NCI-H345 (cell line): ENCODE results near the gene CERS6.
A peak's percentile ranks its signal among the peaks of the same experiment; 100 is the strongest.
"Not testable (repeated sequence)": the region's sequence is repeated elsewhere in the genome, so short reads cannot be mapped to it uniquely, and the experiment has no call there.

Experiments
- DNase-seq: peaks from one replicate; lab custom pipeline; 2025; lab: John Stamatoyannopoulos, UW

Gene CERS6

DNA sequence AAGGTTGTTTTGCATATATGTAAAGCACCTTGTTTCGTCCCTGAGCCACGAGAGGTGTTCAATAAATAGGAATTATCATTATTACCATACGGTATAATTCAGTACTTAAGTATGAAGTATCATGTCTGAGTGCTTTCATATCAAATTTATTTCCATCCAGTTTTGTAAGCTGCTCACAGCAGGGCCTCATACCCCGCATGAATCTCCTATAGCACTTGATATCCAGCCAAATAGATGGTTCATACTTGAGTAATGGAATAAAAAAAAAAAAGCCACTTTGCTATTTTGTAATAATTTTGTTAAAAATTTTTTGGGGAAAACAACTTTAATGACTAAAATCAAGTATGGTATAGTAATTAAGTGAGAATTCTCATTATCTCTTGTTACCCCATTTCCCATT lies 185.6 kb downstream of the CERS6 start:
- no peak for DNase-seq

DNA sequence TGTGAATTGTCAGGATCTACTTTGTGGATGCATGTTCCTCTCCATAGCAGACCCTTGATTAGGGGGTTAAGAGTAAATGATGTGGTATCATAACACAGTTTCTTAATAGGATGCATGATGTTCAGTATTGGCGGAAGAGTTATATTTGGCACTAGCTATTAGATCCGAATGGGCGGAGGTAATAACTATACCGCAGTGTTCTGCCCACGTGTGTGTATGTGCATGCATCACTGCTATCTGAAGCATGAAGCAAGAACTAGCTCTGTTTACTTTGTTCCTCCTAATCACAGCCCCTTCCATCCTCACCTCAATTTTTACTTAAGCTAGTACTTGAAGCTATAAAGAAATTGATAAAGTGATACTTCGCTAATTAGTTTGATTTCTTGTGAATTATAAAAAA lies 186.8 kb downstream of the CERS6 start:
- peak; percentile 5 for DNase-seq

DNA sequence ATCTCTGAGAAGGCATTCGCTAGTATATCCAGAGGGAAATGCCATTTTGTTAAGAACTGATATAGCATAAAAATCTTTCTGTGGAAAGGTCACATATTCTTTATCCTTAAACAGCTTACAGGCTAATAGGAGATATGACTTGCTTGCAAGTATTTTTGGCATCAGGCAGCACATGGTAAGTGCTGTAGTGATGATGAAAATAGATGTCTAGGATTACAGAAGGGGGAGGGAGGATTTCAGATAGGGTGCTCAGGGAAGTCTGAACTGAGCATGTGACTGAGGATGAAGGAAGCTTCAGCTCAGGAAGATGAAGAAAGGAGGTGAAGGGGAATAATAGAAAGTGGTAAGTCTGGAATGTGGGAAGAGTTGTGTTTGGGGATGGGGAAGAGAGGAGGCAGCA lies 187.9 kb downstream of the CERS6 start:
- no peak for DNase-seq

DNA sequence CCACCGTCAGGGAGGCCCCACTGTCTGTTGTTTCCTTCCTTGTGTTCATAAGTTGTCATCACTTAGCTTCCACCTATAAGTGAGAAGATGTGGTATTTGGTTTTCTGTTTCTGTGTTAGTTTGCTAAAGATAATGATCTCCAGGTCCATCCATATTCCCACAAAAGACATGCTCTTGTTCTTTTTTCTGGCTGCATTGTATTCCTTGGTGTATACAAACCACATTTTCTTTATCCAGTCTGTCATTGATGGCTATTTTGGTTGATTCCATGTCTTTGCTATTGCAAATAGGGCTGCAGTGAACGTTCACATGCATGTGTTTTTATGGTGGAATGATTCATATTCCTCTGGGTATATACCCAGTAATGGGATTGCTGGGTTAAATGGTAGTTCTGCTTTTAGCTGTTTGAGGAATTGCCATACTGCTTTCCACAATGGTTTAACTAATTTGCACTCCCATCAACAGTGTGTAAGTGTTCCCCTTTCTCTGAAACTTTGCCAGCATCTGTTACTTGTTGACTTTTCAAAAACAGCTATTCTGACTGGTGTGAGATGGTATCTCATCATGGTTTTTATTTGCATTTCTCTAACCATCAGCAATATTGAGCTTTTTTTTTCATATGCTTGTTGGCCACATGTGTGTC lies 189.7 kb downstream of the CERS6 start:
- no peak for DNase-seq

DNA sequence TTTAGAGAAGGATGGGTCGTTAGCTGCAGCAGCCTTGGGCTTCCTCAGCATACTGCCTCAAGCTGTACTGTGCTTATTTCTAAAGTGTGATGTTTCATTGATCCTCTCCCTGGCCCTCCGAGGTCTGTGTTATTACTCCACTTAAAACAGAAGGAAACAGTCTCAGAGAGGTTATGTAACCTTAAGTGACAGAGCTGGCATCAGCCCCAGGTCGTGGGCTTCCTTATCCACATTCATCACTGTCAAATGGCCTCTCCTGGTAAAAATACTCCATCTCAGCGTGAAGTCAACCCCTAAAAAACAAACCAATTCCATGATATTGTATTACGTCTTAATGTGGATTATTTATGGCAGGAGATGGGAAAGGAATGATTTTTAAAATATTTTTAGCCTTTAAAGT lies 193.0 kb downstream of the CERS6 start:
- DNase-seq, result no peak

DNA sequence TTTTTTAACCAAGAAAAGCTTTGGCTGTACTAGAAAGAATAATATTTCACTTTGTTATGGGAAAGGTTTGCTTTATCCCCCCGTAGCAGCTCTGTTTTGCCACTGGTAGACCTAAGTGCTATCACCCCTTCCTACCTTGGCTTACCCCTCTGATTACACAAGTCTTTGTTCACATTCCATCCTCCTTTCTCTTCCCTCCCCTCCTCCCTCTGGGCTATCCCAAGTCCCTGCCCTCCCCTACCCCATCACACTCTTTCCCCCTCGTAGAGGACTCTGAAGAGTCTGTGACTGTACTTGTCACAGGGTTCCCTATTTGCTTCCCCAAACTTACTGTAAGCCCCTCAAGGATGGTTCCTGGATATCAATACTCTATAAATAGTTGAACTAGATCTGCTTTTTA lies 193.5 kb downstream of the CERS6 start:
- no peak for DNase-seq

DNA sequence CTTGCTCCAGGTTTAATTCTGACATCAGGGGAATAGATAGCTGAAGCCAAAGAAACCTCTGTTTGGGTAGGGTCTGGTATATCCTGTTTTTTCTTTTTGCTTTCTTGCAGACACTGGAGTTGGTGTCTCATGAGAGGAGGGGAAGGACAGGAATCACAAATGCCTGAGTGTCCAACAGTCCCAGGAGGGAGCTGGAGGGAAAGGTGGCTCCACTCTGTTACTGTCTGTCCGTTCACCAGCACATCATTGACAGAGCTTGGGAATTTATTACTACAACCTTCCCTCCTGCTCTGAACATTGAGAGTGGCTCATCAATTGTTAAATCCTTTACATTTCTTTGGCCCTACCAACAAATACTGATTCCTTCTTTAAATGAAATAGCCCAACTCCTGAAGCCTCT lies 194.1 kb downstream of the CERS6 start:
- DNase-seq, result no peak

DNA sequence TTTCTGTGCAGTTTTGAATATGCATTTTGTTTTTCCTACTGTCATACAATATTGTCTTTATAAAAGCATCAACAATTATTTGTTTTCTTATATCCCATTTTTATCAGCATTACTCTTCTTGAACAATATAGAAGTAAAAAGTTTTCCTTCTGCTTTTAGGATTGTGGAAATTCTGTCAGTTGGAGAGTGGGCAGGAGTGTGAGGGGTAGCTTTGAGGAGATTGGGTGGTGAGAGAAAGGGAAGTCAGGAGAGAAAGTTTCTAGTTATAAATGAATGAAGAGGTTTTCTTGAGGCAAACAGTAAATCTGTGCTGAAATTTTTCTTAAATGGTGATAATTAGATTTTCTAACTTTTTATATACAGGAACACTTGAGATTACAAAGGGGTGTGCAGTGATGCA lies 194.7 kb downstream of the CERS6 start:
- DNase-seq, result no peak

DNA sequence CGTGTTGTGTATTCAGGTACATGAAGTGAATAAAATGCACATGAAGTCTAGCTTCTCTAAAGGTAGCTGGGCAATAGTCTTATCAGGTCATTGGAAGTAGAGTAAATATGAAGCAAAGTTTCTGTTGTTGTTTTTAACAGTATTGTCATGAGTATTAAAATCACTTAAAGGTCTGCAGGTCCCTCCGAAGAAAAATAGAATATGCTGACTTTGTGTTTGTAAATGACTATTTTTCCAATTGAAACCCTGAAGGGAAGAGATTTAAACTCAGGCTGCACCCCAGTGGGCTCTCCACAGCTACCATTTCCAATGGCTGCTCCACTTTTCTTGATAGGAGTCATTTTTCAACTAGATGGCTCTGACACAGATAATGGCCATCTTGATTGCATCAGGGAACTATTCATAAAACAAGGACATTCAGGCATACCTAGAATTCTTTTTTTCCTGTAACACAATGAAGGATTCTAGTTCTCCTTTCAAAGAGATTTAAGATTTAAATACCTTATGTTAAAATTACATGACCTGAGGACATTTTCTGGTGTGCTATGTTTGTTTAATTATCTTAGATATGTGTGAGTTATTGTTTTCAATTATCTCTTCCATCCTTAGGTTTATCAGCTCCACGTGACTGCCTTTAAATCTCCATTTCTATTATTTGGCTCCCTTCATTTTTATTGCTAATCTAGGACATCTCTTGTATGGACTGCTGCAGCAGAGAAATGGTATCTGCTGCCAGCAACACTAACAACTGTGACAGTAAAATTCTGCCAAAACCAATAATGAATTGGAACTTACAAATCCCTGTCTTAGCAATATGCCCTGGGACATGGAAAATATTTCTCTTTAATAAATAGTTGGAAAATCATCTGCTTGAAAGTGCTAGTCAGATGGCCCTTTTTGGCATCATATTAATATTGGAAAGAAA lies 197.2 kb downstream of the CERS6 start:
- no peak for DNase-seq

DNA sequence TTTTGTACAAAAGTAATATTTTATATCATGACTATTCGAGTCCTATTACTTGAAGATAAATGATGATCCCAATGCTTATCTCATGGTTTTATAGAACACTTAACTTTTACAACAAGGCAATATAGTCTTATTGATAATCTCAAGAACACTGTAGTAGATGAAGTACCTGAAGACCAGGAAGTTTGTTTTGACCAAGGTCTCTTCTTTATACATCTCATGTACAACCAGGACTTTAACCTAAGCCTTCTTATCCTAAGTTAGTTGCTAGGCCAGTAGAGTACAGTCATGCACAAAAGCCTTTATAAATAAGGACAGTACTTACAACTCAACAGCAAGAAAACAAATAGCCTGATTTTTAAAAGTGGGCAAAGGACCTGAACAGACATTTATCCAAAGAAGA lies 198.6 kb downstream of the CERS6 start:
- no peak for DNase-seq

DNA sequence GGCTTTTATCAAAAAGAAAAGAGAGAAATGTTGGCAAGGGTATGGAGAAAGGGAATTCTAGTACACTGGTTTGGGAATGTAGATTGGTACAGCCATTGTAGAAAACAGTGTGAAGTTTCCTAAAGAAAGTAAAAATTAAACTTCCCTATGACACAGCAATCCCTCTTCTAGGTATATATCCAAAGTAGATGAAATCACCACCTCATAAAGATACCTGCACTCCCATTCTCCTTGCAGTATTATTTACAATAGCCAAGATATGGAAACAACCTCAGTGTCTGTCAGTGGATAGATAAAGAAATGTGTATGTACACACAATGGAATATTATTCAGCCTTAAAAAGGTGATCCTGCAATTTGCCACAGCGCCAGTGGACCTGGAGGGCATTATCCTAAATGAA lies 199.1 kb downstream of the CERS6 start:
- DNase-seq, result no peak

DNA sequence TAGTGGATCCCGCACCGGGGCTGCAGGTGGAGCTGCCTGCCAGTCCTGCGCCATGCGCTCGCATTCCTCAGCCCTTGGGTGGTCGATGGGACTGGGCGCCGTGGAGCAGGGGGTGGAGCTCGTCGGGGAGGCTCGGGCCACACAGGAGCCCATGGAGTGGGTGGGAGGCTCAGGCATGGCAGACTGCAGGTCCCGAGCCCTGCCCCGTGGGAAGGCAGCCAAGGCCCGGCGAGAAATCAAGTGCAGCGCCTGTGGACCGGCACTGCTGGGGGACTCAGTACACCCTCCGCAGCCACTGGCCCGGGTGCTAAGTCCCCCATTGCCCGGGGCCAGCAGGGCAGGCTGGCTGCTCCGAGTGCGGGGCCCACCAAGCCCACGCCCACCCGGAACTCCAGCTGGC lies 201.3 kb downstream of the CERS6 start:
- not testable (repeated sequence) for DNase-seq

DNA sequence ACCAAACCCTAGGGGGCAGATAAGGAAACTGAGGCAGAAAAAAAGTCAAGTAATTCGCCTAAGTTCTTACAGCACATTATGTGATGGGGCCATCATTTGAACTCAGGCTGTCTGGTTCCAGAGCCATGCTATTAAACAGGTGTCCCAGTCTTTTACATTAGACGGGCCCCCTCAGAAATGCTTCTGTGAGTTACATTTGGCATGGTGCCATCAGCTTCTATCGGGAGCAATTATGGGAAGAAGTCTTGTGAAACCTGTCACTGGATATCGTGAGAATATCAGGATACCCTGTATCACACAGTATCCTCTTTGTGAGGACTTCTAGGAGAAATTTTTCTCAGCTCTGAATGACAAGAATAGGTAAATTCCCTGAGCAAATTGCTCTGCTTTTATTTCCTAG lies 202.6 kb downstream of the CERS6 start:
- peak; percentile 3 for DNase-seq

DNA sequence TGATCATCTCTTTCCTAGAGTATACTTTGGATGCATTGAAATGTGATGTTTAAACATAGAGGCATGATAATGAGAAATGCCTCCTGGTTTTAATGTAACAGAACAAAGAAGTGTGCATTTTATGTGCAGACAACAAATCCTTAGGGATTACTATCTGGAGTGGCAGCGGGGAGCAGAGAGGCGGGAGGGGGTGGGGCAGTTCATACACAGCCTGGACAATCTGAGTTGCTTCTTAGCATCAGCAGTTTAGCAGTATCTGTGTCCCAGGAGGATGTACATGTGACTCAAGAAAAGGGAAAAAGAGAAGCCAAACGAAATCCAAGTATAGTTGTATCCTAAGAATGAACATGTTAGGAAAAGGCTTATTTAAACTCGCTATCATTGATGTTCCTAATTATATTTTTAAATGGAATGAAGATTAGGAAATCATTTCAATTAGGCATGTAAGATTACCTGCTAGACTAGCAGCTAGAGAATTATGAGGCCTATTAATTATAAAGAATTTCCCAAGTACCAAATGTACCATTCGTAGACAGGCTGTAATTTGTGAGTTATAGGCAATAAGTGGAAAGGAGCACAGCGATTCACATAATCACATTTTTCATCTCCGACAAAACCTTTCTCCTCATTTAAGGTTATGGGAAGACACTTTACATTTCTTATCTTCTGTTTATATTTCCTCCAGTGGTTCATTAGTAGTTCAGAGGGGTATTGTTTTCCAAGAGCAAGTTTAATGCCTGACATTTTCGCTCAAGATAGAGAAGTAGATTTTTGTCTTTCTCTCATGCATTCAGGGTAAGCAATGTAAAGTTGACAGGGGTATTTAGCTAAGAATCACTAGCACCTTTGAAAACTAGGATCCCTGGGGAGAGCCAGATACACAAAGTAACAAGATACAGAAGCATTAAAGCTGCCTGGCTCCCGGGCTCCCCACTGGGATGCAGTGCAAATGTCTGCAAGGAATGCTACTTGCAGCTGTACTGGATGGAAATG lies 205.1 kb downstream of the CERS6 start:
- DNase-seq, result peak; percentile 84

DNA sequence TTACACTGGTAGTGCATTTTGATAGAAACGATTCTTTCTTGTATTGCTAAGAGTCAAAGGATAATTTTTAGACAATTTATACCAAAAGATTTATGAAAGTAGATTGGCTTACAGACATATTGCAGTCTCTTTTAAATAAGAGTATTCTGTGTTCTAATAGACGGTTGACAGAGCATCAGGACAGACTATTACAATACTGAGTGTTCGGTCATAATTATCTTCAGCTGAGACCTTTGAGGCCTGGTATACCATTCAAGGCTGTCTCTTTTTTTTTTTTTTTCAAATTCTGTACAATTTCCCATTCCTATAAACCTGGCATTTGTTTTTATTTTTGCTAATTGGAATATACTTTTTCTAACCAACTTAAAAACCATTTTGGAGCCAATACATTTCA lies 205.8 kb downstream of the CERS6 start:
- DNase-seq, result no peak

DNA sequence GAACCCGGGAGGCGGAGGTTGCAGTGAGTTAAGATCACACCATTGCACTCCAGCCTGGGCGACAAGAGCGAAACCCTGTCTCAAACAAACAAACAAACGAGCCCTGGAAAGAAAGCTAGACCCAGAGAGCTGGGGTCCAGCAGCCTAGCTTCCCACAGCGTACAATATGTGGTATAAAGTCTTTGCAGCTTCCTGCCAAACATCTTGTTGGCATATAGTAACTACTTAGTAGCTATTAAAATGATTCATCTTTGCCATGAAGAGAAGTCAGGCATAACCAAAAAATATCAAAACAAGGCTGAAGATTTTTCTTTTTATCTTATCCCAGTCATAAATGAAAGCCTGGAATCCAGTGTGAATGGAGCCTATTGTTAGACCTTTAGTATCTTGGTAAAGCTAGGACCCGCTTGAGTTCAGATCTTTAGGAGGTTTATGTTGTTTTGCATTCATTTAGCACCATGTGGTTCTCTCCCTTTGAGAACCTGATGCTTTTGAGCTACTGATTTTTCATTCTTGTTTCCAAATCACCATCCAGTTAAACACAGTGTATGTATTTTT lies 206.7 kb downstream of the CERS6 start:
- DNase-seq, result no peak

DNA sequence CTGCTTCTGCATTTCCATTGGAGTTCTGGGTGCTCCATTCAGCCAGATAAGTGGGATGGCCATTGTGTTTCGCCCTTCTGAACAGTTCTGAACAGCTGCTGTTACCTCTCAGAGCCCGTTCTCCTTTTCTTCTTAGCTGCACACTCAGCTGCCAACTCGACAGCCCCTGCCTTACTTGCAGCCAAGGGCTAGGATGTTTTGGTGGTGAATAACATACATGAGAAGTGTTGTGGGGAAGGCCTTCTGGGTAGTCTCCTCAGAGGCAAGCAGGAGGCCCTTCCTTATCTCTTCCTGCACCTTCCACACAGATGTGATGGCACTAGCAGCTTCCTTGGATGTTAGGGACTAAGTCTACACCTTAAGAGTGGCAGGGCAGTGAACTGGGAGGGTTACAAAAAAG lies 207.9 kb downstream of the CERS6 start:
- peak; percentile 82 for DNase-seq

DNA sequence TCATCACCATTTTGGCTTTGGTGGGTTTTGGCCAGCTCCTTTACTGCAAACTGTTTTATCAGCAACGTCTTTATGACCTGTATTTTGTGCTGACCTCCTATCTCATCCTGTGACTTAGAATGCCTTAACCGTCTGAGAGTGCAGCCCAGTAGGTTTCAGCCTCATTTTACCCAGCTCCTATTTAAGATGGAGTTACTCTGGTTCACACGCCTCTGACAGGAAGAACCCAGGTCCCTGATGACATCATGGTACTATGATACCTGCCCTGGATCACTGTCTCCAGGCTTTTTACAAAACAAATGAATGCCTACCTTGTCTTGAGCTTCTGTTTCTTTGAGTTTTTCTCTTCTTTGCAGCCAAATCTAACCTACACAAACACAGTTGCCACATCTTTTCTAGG lies 208.6 kb downstream of the CERS6 start:
- not testable (repeated sequence) for DNase-seq

DNA sequence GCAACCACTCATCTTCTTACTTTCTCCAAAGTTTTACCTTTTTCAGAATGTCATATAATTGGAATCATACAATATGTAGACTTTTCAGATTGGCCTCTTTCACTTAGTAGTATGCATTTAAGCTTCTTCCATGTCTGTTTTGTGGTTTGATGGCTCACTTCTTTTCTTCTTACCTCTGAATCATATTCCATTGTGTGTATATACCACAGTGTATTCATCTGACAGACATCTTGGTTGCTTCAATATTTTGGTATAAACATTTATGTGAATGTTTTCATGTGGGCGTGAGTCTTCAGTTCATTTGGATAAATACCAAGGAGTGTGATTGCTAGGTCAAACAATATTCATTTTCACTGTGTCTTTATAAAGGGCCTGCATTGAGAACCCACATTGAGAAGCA lies 210.3 kb downstream of the CERS6 start:
- DNase-seq, result no peak

DNA sequence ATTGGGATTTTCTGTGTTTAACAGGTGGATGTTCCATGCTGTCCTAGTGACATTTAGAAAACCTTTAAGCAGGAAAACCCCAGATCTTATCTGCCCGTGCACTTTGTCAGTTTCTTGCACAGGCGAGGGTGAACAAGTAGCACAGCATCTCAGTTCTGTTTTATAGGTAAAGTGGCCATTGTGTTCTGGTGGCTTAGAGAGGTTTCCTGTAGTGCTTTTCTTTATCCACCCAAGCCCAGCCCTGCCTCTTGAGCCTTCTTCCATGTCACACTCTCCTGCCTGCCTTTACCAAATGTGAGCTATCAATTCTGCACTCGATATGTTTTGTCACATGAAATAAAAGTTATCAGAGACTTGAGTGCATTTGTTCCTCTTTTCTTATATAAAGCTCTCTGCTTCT lies 211.1 kb downstream of the CERS6 start:
- DNase-seq, result peak; percentile 72

DNA sequence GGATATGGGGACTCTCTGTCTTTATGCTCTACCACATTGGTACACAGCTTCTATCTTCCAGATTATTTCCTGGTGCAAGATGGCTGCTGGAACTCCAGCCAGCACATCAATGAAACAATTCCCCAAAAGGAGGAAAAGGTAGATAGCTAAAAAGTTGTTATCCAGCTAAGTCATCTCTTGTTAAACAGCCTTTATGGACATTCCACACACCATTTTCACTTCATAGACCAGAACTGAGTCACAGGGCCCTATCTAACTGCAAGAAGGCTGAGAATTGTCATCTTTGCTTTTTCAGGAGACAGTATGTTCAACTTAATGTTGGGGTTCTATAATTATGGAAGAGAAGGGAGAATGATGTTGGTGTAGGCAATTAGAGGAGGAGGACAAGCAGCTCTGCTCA lies 213.1 kb downstream of the CERS6 start:
- no peak for DNase-seq

DNA sequence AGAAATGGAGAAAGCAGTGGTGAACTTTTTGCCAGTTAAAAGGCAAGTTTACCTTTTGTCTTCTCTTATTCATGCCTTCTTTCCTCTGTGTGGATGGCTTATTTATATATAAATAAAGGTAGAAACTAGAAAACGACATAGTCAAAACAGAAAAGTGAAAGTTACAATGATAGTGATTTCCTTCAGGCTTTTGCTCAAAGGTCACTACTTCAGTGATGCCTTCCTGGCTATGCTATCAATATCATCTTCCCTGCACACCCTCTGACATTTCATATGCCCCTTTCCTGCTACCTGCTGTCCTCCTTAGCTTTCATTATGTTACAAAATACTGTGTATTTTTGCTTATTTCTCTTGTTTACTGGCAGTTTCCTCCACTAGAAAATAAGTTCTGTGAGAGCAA lies 214.4 kb downstream of the CERS6 start:
- DNase-seq, result no peak
